Loucy (cell line): Measurements from ENCODE around the gene CIDEB.

Experiments used
- H2AFZ ChIP-seq: fragments of 200-600 bp; sonication (generic); 2 replicates; pipeline ENCODE4 v1.6.0; 2016; ENCODE audit warnings: antibody characterized with exemption, mild to moderate bottlenecking, low read length, moderate library complexity
- H3F3A ChIP-seq: fragments of 200-600 bp; 2 replicates; pipeline ENCODE4 v1.6.0; 2016; ENCODE audit warnings: antibody characterized with exemption, low read depth, mild to moderate bottlenecking
- H3K27me3 ChIP-seq: fragments of 200-600 bp; sonication (generic); 2 replicates; pipeline ENCODE4 v1.6.1; 2014; ENCODE audit warnings: low read length, mild to moderate bottlenecking; ENCODE audit not compliant: insufficient read depth, poor library complexity, severe bottlenecking
- H3K36me3 ChIP-seq: fragments of 200-600 bp; sonication (generic); 2 replicates; pipeline ENCODE4 v1.6.1; 2016; ENCODE audit warnings: low read length; ENCODE audit not compliant: insufficient read depth
- H3K4me1 ChIP-seq: fragments of 200-600 bp; sonication (generic); 2 replicates; pipeline ENCODE4 v1.5.1; 2014; ENCODE audit warnings: low read length, mild to moderate bottlenecking; ENCODE audit not compliant: insufficient read depth, poor library complexity, severe bottlenecking
- H3K4me2 ChIP-seq: fragments of 200-600 bp; sonication (generic); 2 replicates; pipeline ENCODE4 v1.6.0; 2014; ENCODE audit warnings: antibody characterized with exemption, low read length, low read depth, mild to moderate bottlenecking; ENCODE audit not compliant: poor library complexity, severe bottlenecking
- H3K4me3 ChIP-seq: fragments of 200-600 bp; sonication (generic); 2 replicates; pipeline ENCODE4 v1.5.1; 2014; ENCODE audit warnings: low read length, mild to moderate bottlenecking, mixed read lengths; ENCODE audit not compliant: poor library complexity, severe bottlenecking
- H3K79me2 ChIP-seq: fragments of 200-600 bp; sonication (generic); 2 replicates; pipeline ENCODE4 v1.6.1; 2014; ENCODE audit warnings: low read length; ENCODE audit not compliant: insufficient read depth
- H3K9ac ChIP-seq: fragments of 200-600 bp; sonication (generic); 2 replicates; pipeline ENCODE4 v1.6.0; 2014; ENCODE audit warnings: mild to moderate bottlenecking, low read depth, low read length, moderate library complexity; ENCODE audit not compliant: poor library complexity, severe bottlenecking
- H3K9me2 ChIP-seq: fragments of 200-600 bp; sonication (generic); replicated peaks from 2 replicates; pipeline ENCODE4 v1.6.1; 2016; ENCODE audit warnings: low read depth, low read length, mixed read lengths
- H3K9me3 ChIP-seq: fragments of 200-600 bp; sonication (generic); 2 replicates; pipeline ENCODE4 v1.6.1; 2014; ENCODE audit warnings: mild to moderate bottlenecking, antibody characterized with exemption, low read length, low read depth; ENCODE audit not compliant: insufficient read depth
- H4K20me1 ChIP-seq: fragments of 200-600 bp; sonication (generic); 2 replicates; pipeline ENCODE4 v1.6.0; 2014; ENCODE audit warnings: antibody characterized with exemption, low read length, mild to moderate bottlenecking; ENCODE audit not compliant: insufficient read depth, poor library complexity, severe bottlenecking
- CTCF ChIP-seq: fragments of 200-600 bp; sonication (generic); conservative IDR thresholded peaks from 2 replicates; pipeline ENCODE4 v1.5.1; 2014; ENCODE audit warnings: mild to moderate bottlenecking, antibody characterized with exemption, low read length
- EZH2phosphoT487 ChIP-seq: fragments of 200-600 bp; IDR thresholded peaks from 2 replicates; pipeline ENCODE4 v1.6.1; 2018; ENCODE audit warnings: antibody characterized with exemption, mild to moderate bottlenecking, moderate library complexity, borderline replicate concordance

CIDEB gene

GRCh38 chr14:24338843-24339242 lies 31.1 kb upstream of the CIDEB start:
- TF ChIP-seq CTCF (no peak), EZH2phosphoT487 (no peak)
- Histone ChIP-seq H3K4me2 (peak overlapping the region; percentile 72), H3K79me2 (peaks cover 6% of the 10 kb centered on the region; the same call in 1 of the 2 replicates), H2AFZ (no peak overlapping the region), H3K9me2 (no peaks in the 10 kb centered on the region), H3K36me3 (no peaks in the 10 kb centered on the region), H3K27me3 (no peaks in the 10 kb centered on the region), H4K20me1 (no peaks in the 10 kb centered on the region), H3K4me3 (peak overlapping the region; percentile 77), H3F3A (no peaks in the 10 kb centered on the region), H3K9me3 (no peaks in the 10 kb centered on the region), H3K9ac (peak overlapping the region; percentile 77), H3K4me1 (peaks cover 46% of the 10 kb centered on the region)

GRCh38 chr14:24337824-24338175 lies 30.0 kb upstream of the CIDEB start:
- no peaks in the 10 kb centered on the region for H3K36me3 ChIP-seq
- H3K27me3 ChIP-seq = no peaks in the 10 kb centered on the region
- H3K4me1 ChIP-seq = peaks cover 48% of the 10 kb centered on the region
- no peaks in the 10 kb centered on the region for H3K9me3 ChIP-seq
- no peak overlapping the region for H3K4me3 ChIP-seq
- H4K20me1 ChIP-seq = no peaks in the 10 kb centered on the region
- no peaks in the 10 kb centered on the region for H3K9me2 ChIP-seq
- H3K9ac ChIP-seq = peak overlapping the region; percentile 77
- no peak for TF ChIP-seq EZH2phosphoT487
- TF ChIP-seq CTCF = no peak
- H2AFZ ChIP-seq = no peak overlapping the region
- H3K79me2 ChIP-seq = peaks cover 6% of the 10 kb centered on the region; the same call in 1 of the 2 replicates
- H3K4me2 ChIP-seq = peak overlapping the region; percentile 72
- no peaks in the 10 kb centered on the region for H3F3A ChIP-seq

- H3F3A ChIP-seq = no peaks in the 10 kb centered on the region
- H3K9me2 ChIP-seq = no peaks in the 10 kb centered on the region
- no peaks in the 10 kb centered on the region for H3K27me3 ChIP-seq
- no peaks in the 10 kb centered on the region for H3K36me3 ChIP-seq
- peaks cover 50% of the 10 kb centered on the region for H3K4me1 ChIP-seq
- H2AFZ ChIP-seq = no peak overlapping the region
- no peak overlapping the region for H3K4me3 ChIP-seq
- H3K79me2 ChIP-seq = peaks cover 6% of the 10 kb centered on the region; the same call in 1 of the 2 replicates
- H3K9me3 ChIP-seq = no peaks in the 10 kb centered on the region
- no peak for TF ChIP-seq CTCF
- TF ChIP-seq EZH2phosphoT487 = no peak
- H4K20me1 ChIP-seq = no peaks in the 10 kb centered on the region
- peak overlapping the region; percentile 72 for H3K4me2 ChIP-seq
- peak overlapping the region; percentile 77 for H3K9ac ChIP-seq
Observed at GRCh38 chr14:24337144-24337823, 29.5 kb upstream of the CIDEB start.
